ENCODE results near the gene ARHGEF25. TPM values are rescaled to one million over a fixed set of nuclear protein-coding genes. Genes with fewer than 3 reads are reported as not detected.

ARHGEF25 gene
- total RNA-seq, 4 donors from 2014 or later: 77.7 to 133 (median 111) TPM

DNA sequence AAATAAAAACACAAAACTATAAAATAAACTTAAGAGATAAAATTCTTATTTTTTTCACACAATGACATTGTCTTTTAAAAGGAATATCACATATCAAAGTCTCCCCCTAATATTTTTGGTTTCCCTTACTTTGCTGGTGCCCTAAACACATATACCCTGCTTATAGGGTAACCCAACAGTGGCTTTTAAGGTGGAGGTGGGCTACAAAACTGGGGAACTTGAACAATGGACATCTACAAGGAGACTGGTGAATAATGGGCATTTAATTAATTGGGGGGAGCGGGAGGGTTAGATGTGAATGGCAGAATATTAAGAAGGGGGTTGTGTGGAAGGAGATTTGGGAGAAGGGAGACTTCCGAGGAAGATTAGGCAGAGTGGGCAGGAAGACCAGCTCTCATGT is 12.2 kb downstream of the ARHGEF25 start:
- Histone ChIP-seq H3K27me3 (peaks cover 0 to 60% (median 4%) of the 10 kb centered on the region in 4 donors), H3K4me3 (no peak overlapping the region), H3K27ac (replicated peaks in 1 of 4) (no peak overlapping the region), H3K36me3 (peaks cover 0 to 36% (median 17%) of the 10 kb centered on the region in 4 donors), H3K4me1 (peaks cover 18 to 52% (median 33%) of the 10 kb centered on the region in 4 donors), H3K9me3 (no peaks in the 10 kb centered on the region)
- intact Hi-C loops (cut with DNase I): no loop called here
- 79% methylated on average over 2 of the region's 2 CpGs for WGBS
- DNase-seq (ENCODE audit: extremely low spot score): no peak
- TF ChIP-seq, protein P1, sequence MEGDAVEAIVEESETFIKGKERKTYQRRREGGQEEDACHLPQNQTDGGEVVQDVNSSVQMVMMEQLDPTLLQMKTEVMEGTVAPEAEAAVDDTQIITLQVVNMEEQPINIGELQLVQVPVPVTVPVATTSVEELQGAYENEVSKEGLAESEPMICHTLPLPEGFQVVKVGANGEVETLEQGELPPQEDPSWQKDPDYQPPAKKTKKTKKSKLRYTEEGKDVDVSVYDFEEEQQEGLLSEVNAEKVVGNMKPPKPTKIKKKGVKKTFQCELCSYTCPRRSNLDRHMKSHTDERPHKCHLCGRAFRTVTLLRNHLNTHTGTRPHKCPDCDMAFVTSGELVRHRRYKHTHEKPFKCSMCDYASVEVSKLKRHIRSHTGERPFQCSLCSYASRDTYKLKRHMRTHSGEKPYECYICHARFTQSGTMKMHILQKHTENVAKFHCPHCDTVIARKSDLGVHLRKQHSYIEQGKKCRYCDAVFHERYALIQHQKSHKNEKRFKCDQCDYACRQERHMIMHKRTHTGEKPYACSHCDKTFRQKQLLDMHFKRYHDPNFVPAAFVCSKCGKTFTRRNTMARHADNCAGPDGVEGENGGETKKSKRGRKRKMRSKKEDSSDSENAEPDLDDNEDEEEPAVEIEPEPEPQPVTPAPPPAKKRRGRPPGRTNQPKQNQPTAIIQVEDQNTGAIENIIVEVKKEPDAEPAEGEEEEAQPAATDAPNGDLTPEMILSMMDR (IDR thresholded peaks at IDR 0.05): no peak
- TF ChIP-seq POLR2A (IDR thresholded peaks at IDR 0.05; ENCODE audit: low read depth) (no peak), POLR2AphosphoS5 (IDR thresholded peaks at IDR 0.05) (no peak), EP300 (IDR thresholded peaks at IDR 0.05) (no peak)

DNA sequence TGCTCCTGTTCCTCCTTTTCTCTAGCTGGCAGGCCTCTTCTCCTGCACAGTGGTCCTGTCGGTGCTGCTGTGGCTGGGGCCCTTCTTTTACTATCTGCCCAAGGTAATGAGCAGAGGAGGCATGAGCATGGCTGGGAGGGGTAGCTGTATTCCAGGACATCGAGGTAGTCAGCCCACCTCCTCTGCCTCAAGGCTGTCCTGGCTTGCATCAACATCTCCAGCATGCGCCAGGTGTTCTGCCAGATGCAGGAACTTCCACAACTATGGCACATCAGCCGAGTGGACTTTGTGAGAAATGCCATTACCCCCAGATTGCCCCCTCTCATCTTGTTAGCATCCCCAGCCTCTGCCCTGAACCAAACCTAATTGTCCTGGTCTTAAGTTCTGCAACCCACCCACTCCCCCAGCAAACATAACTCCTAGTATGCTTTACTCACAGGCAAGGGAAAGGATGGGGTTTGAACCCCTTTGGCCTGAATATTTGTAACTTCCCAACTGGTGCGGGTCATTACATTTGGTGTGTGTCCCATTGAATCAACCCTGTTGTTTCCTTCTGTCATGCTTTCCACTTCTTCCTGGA is 12.7 kb downstream of the ARHGEF25 start:
- peaks cover 0 to 41% (median 19%) of the 10 kb centered on the region in 4 donors for H3K36me3 ChIP-seq
- no peaks in the 10 kb centered on the region for H3K9me3 ChIP-seq
- peaks cover 18 to 52% (median 33%) of the 10 kb centered on the region in 4 donors for H3K4me1 ChIP-seq
- no peak overlapping the region for H3K27ac ChIP-seq (replicated peaks in 1 of 4)
- no peak for DNase-seq (ENCODE audit: extremely low spot score)
- no peak overlapping the region for H3K4me3 ChIP-seq
- no peak for TF ChIP-seq POLR2AphosphoS5 (IDR thresholded peaks at IDR 0.05)
- H3K27me3 ChIP-seq: peaks cover 0 to 66% (median 4%) of the 10 kb centered on the region in 4 donors
- intact Hi-C loops (cut with DNase I): no loop called here
- WGBS: 67% methylated on average over 5 of the region's 5 CpGs

DNA sequence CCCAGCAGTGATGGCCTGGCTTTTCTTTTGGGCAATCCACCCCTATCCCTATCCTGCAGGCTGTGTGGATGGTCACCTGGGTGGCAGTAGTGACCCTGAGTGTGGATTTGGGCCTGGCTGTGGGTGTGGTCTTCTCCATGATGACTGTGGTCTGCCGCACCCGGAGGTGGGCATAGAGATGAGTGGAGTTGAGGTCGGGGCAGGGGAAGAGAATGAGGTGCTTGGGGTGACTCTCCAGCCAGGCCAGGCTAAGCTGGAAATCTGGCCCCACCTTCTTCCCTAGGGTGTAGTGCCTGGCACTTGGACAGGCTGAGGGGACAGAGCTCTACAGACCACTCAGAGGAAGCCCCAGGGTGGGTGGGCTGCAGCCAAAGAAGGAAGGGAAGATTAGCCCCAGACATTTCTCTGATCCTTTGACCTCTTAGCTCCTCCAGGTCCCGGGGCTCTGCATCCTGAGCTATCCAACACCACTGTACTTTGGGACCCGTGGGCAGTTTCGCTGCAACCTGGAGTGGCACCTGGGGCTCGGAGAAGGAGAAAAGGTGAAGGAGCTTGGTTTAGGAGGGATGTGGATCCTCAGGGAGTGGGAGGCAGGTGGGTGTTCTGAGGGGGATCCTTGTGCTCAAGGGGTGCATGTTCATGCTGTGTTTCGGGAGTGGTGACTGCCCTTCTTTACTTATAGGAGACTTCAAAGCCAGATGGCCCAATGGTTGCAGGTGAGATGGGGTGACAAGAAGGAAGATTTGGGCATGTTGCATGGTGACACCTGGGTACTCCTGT is 13.4 kb downstream of the ARHGEF25 start:
- WGBS: 85% methylated on average over 8 of the region's 8 CpGs
- Histone ChIP-seq H3K4me1 (peaks cover 18 to 48% (median 30%) of the 10 kb centered on the region in 4 donors), H3K27me3 (peaks cover 0 to 66% (median 4%) of the 10 kb centered on the region in 4 donors), H3K4me3 (no peak overlapping the region), H3K36me3 (peaks cover 0 to 42% (median 19%) of the 10 kb centered on the region in 4 donors), H3K27ac (replicated peaks in 1 of 4) (no peak overlapping the region), H3K9me3 (no peaks in the 10 kb centered on the region)
- TF ChIP-seq POLR2A (IDR thresholded peaks at IDR 0.05; ENCODE audit: low read depth) (no peak), POLR2AphosphoS5 (IDR thresholded peaks at IDR 0.05) (no peak), EP300 (IDR thresholded peaks at IDR 0.05) (no peak)
- TF ChIP-seq, protein P1 (IDR thresholded peaks at IDR 0.05): no peak
- no peak for DNase-seq (ENCODE audit: extremely low spot score)
- intact Hi-C loops (cut with DNase I): no loop called here

DNA sequence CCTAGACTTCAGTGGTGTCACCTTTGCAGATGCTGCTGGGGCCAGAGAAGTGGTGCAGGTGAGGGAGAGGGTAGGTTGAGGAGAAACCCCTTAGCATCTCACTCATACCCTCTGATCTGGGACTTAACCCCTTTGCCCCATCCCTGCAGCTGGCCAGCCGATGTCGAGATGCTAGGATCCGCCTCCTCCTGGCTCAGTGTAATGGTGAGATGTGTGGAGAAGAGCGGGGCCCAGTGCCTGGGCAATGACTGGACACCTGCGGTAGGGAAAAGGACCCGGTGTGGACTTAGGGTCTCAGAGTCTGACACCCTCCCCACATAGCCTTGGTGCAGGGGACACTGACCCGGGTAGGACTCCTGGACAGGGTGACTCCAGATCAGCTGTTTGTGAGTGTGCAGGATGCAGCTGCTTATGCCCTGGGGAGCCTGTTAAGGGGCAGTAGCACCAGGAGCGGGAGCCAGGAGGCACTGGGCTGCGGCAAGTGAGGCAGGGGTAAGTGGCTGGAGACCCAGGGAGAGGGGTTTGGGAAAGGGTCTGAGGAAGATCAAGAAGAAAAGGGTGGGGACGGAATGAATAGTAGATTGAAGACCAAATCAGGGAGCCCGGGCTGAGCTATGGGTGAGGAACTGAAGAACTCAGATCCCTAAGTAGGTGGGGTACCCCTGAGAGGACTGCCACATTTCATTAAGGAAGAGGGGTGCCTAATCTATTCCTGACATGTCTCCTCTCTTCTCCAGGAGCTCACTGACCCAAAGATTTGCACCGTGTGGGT is 14.2 kb downstream of the ARHGEF25 start:
- H3K9me3 ChIP-seq: no peaks in the 10 kb centered on the region
- TF ChIP-seq EP300 (IDR thresholded peaks at IDR 0.05) (no peak), POLR2AphosphoS5 (IDR thresholded peaks at IDR 0.05) (no peak), POLR2A (IDR thresholded peaks at IDR 0.05; ENCODE audit: low read depth) (no peak)
- TF ChIP-seq, protein P1 (IDR thresholded peaks at IDR 0.05): no peak
- H3K27me3 ChIP-seq: peaks cover 0 to 65% (median 3%) of the 10 kb centered on the region in 4 donors
- H3K4me1 ChIP-seq: peaks cover 18 to 39% (median 27%) of the 10 kb centered on the region in 4 donors
- WGBS: 79% methylated on average over 12 of the region's 12 CpGs
- intact Hi-C loops (cut with DNase I): no loop called here
- no peak overlapping the region for H3K4me3 ChIP-seq
- peaks cover 0 to 42% (median 19%) of the 10 kb centered on the region in 4 donors for H3K36me3 ChIP-seq
- no peak overlapping the region for H3K27ac ChIP-seq (replicated peaks in 1 of 4)
- DNase-seq (ENCODE audit: extremely low spot score): no peak
